ENCODE data around the gene LSS. TPM values are rescaled to one million over a fixed set of nuclear protein-coding genes. Genes with fewer than 3 reads are reported as not detected.
A peak's percentile ranks its signal among the peaks of the same experiment; 100 is the strongest.

LSS gene
- total and polyA plus RNA-seq, 10 of the 15 experiments (the other 5 are each of a cell fraction or from before 2014, with no cell fraction given): 2.9 to 82.4 (median 27.5) TPM

GRCh38 chr21:46254208-46254975 is 25.8 kb upstream of the LSS start (continued):
- TF ChIP-seq ZZZ3 (IDR thresholded peaks at IDR 0.05; ENCODE audit: control insufficient read depth, insufficient read length, low read depth) (no peak), POLR2A (IDR thresholded peaks at IDR 0.05; ENCODE audit: low read depth, low read length) (peak; percentile 52), SIN3A (IDR thresholded peaks at IDR 0.05; ENCODE audit: low read depth, low read length) (no peak), IKZF1 (conservative IDR thresholded peaks at IDR 0.05) (peak; percentile 76), SP1 (IDR thresholded peaks at IDR 0.05; ENCODE audit: low read depth, low read length) (no peak), BACH1 (IDR thresholded peaks at IDR 0.05; ENCODE audit: borderline replicate concordance) (0 out of 2 replicates have a peak, but pooled peaks have one; percentile 14), IKZF2 (IDR thresholded peaks at IDR 0.05) (peak; percentile 61 to 71), USF2 (IDR thresholded peaks at IDR 0.05; ENCODE audit: borderline replicate concordance, low read depth, low read length) (no peak), EGR1 (IDR thresholded peaks at IDR 0.05; ENCODE audit: borderline replicate concordance in 1 of 2, low read depth in 2 of 2, low read length in 2 of 2) (no peak), DPF2 (IDR thresholded peaks at IDR 0.05) (0 out of 2 replicates have a peak, but pooled peaks have one; percentile 56), NRF1 (conservative IDR thresholded peaks at IDR 0.05; ENCODE audit: low read depth, low read length) (no peak), HDGF (IDR thresholded peaks at IDR 0.05) (peak; percentile 33; the same call in 1 of the 2 replicates), ZBTB11 (CRISPR knock-in tag; IDR thresholded peaks at IDR 0.05) (no peak), MEF2A (IDR thresholded peaks at IDR 0.05; ENCODE audit: insufficient read depth, low read depth, low read length) (no peak), GATAD2B (conservative IDR thresholded peaks at IDR 0.05; ENCODE audit: low read depth) (no peak; the same call in 1 of the 2 replicates), SMARCA5 (IDR thresholded peaks at IDR 0.05) (no peak), ATF7 (IDR thresholded peaks at IDR 0.05; ENCODE audit: low read depth) (no peak; the same call in 1 of the 2 replicates), CHD1 (IDR thresholded peaks at IDR 0.05; ENCODE audit: low read depth, low read length) (no peak), CHD4 (IDR thresholded peaks at IDR 0.05) (no peak), EED (IDR thresholded peaks at IDR 0.05; ENCODE audit: low read depth) (peak; percentile 64; the same call in 1 of the 2 replicates), SUPT20H (IDR thresholded peaks at IDR 0.05; ENCODE audit: borderline replicate concordance, control insufficient read depth, low read depth, low read length) (no peak)
- TF ChIP-seq, protein P1, sequence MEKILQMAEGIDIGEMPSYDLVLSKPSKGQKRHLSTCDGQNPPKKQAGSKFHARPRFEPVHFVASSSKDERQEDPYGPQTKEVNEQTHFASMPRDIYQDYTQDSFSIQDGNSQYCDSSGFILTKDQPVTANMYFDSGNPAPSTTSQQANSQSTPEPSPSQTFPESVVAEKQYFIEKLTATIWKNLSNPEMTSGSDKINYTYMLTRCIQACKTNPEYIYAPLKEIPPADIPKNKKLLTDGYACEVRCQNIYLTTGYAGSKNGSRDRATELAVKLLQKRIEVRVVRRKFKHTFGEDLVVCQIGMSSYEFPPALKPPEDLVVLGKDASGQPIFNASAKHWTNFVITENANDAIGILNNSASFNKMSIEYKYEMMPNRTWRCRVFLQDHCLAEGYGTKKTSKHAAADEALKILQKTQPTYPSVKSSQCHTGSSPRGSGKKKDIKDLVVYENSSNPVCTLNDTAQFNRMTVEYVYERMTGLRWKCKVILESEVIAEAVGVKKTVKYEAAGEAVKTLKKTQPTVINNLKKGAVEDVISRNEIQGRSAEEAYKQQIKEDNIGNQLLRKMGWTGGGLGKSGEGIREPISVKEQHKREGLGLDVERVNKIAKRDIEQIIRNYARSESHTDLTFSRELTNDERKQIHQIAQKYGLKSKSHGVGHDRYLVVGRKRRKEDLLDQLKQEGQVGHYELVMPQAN (conservative IDR thresholded peaks at IDR 0.05): 0 out of 2 replicates have a peak, but pooled peaks have one; percentile 29
- TF ChIP-seq, protein P2, sequence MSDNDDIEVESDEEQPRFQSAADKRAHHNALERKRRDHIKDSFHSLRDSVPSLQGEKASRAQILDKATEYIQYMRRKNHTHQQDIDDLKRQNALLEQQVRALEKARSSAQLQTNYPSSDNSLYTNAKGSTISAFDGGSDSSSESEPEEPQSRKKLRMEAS (IDR thresholded peaks at IDR 0.05; ENCODE audit: low read depth, low read length): peak; percentile 42; the same call in 1 of the 2 replicates

Measured in GM12878 (cell line).